ENCODE results near the gene SMYD3.
"Not testable (repeated sequence)": the region's sequence is repeated elsewhere in the genome, so short reads cannot be mapped to it uniquely, and the experiment has no call there.

The SMYD3 gene

DNA sequence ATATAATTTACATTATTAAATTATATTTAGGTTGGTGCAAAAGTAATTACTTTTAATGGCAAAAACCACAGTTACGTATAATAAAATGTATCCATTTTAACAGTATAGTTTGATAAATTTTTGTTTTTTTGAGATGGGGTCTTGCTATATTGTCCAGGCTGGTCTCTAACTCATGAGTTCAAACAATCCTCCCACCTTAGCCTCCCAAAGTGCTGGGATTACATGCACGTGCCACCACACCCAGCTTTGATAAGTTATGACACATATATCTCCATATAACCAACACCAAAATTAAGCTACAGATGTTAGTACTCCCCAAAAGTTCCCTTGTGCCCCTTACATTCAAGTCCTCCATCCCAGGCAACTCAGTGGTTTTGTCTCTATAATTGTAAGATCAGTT, 163.1 kb downstream of the SMYD3 start:
- no peak for DNase-seq

DNA sequence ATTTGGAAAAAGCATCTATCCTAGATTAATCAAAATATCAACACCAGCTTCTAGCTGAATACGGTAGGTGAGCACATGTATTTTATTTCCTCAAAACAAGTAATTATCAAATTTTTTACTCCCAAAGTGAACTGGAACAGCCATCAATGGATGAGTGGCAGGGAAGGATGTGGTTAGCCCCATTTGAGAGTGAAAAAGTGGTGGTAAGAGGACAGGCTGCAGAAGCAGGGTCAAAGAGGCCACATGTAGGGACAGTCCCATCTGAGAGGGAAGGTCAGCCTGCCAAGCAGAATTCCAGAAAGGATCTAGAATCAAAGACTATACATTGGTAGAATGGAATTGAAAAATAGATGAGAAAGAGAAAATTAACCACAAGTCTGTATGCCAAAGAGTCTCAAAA, 163.8 kb downstream of the SMYD3 start:
- DNase-seq, result no peak

DNA sequence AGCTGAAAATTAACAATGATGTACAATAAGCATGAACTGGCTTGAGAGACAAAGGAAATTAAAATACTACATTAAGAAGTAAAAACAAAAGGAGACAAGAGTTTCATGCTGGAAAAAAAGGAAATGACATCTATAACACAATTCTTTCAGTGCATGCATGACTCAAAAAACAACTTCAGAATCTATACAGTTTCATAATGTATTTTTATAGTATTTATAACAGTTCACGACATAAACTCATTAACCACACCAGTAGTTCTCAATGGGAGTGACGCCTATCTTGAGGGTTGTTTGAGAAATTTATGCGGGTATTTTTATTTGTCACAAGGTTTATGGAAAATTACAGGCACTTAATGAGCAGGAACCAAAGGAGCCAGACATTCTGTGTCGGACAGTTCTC, 168.5 kb downstream of the SMYD3 start:
- DNase-seq, result no peak

DNA sequence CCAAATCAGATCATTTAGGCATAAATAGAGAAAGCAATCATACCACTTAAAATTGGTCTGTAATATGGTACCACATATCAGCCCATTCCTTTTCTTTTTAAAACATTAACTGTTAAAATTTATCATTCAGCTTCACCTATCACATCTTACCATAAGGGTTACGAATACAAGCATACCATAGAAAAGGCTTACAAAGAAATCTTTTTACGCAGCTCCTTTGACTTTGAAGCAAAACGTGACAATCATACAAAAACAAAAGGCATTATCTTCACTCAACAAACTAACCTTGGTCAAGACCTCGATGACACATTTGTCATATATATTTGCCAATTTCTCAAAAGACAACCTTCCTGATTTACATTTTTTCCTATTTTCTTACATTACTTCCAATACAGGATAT, 169.0 kb downstream of the SMYD3 start:
- DNase-seq, result no peak

DNA sequence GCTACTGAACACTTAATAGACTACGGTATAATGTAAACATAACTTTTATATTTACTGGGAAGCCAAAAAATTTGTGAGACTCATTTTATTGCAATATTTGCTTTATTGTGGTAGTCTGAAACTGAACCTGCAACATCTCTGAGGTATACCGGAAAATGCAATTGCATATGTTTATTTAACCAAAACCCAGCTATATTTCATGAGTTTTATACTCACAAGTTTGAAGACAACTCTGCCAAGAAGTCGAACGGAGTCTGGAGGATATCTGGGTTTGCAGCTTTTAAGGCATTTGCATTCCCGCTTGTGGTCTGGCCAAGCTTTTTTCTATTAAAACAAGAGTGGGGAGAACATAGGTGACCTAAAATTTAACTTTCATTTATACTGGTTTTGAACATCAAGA, 171.9 kb downstream of the SMYD3 start:
- no peak for DNase-seq

DNA sequence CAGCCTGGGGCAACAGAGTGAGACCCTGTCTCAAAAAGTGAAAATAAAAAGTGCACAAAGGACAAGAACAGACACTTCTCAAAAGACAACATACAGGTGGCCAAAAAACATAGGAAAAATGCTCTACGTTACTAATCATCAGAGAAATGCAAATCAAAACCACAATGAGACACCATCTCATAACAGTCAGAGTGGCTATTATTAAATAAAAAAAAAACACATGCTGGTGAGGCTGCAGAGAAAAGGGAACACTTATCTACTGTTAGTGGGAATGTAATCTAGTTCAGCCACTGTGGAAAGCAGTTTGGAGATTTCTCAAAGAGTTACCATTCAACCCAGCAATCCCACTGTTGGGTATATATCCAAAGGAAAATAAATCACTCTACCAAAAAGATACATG, 173.2 kb downstream of the SMYD3 start:
- DNase-seq, result no peak

DNA sequence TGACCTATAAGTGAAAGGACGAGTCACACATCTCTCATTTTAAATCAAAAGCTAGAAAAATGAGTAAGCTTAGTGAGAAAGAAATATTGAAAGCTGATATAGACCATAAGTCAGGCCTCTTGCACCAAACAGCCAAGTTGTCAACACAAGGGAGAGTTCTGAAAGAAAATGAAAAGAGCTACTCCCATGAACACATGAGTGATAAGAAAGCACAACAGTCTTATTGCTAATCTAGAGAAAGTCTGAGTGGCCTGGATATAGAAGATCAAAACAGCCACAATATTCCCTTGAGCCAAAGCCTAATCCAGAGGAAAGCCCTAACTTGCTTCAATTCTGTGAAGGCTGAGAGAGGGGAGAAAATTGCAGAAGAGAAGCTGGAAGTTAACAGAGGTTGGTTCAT, 175.0 kb downstream of the SMYD3 start:
- no peak for DNase-seq

DNA sequence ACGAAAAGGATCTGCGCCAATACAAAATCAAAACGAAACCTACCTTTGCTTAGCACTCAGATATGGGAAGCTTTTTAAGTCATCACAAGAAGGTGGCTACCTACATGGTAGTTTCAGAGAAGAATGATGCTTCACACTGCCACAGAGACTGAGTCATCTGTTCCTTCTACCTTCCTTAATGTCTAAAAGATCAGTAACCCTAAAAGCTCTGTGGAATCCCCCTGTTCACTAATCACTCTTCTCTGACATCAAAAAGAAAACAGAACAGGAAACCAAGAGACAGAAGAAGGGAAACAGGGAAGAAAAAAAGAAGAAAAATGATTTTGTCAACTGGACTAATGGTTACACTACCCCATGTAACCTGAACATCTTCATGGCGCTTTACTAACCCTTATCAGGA, 177.2 kb downstream of the SMYD3 start:
- DNase-seq, result no peak

DNA sequence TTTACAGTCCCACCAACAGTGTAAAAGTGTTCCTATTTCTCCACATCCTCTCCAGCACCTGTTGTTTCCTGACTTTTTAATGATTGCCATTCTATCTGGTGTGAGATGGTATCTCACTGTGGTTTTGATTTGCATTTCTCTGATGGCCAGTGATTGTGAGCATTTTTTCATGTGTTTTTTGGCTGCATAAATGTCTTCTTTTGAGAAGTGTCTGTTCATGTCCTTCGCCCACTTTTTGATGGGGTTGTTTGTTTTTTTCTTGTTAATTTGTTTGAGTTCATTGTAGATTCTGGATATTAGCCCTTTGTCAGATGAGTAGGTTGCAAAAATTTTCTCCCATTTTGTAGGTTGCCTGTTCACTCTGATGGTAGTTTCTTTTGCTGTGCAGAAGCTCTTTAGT, 177.8 kb downstream of the SMYD3 start:
- not testable (repeated sequence) for DNase-seq

DNA sequence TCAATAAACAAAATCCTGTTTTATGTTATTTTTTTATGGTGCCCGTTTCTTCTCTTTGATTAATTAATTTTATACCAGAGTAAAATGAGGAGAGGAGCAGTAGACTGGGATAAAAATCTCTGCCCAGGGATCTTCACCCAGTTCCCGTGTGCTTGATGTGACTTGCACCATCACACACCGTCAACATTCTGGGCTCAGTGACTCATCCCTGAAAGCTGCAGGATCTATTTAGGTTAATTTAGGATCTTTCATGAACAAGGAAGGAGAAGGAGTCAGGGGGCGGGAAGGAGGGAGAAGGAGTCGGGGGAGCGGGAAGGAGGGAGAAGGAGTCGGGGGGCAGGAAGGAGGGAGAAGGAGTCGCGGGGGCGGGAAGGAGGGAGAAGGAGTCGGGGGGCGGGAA, 182.4 kb downstream of the SMYD3 start:
- DNase-seq, result no peak

DNA sequence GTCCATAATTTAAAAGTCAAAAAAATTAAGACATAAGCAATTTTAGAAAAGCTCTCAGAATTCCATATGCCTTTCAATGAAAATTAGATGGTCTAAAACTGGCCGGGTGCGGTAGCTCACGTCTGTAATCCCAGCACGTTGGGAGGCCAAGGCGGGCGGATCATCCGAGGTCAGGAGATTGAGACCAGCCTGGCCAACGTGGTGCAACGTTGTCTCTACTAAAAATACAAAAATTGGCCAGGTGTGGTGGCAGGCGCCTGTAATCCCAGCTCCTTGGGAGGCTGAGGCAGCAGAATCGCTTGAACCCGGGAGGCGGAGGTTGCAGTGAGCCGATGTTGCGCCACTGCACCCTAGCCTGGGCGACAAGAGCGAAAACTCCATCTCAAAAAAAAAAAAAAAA, 183.0 kb downstream of the SMYD3 start:
- not testable (repeated sequence) for DNase-seq

DNA sequence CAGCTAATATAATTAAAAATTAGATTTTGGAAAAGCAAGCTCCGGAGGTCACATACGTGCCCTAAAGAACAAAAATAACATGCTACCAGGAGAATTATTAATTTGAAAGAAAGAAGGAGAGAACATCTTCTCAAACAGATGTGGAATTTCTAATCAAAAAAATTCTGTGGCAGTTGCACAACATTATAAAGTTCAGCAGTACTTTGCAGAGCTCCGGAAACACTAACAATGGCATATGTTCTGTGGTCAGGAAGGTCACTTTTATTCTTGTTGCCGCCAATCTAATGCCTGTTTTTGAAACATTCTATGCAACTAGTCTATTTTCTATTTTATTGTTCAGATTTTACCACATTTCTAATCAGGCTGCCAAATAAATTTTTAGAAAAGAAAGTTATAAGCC, 186.8 kb downstream of the SMYD3 start:
- DNase-seq, result no peak

DNA sequence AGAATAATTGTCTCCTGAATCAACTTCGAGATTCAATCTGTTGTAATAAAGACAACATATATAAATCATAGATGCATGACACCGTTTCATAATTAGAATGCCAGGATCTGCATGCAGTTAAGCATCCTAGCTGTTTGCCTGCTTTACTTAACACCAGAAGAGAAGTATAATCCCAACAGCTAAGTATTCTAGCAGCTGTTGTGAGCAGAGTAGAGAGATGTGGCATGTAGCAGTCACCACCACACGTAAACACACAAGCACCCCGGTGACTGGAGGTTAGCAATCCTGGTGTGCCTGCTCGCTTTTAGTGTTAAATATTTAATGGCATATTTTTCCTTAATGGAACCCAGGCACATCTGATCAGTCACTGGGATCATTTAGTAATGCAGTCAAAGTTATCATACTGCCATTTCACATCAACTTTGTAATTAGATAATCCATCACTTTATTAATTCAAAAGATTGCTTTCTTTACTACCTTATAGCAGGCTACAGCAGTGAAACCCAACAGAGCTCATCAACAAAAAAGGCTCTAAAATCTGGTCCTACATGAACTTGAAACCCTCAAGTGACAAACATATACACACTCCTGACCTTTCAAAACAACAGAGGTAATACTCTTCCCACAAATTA, 187.9 kb downstream of the SMYD3 start:
- DNase-seq, result no peak

DNA sequence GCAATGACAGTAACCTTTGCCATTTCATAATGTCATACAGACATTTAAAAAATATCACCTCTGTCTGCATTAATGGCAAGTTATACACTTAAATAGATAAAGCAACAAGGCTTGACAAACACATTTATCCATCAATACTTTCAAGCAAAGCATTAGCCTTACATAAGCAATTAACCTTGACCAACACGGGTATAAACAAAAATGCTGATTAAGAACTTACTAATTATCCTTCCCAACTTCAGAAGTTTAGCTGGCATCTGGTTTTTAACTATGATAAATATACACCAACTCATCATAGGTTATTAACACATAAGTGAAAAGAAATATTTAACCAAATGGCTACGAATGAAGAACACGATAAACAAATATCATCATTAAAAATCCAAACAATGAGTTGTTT, 188.5 kb downstream of the SMYD3 start:
- no peak for DNase-seq

DNA sequence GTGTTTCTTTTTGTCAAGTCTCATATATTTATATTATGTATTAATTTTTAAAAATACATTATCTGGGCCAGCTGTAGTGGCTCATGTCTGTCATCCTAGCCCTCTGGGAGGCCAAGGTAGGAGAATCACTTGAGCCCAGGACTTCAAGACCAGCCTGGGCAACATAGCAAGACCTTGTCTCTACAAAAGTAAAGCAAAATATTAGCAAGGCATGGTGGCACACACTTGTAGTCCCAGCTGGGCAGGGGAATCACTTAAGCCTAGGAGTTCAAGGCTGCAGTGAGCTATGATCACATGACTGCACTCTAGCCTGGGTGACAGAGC, 189.1 kb downstream of the SMYD3 start:
- no peak for DNase-seq

DNA sequence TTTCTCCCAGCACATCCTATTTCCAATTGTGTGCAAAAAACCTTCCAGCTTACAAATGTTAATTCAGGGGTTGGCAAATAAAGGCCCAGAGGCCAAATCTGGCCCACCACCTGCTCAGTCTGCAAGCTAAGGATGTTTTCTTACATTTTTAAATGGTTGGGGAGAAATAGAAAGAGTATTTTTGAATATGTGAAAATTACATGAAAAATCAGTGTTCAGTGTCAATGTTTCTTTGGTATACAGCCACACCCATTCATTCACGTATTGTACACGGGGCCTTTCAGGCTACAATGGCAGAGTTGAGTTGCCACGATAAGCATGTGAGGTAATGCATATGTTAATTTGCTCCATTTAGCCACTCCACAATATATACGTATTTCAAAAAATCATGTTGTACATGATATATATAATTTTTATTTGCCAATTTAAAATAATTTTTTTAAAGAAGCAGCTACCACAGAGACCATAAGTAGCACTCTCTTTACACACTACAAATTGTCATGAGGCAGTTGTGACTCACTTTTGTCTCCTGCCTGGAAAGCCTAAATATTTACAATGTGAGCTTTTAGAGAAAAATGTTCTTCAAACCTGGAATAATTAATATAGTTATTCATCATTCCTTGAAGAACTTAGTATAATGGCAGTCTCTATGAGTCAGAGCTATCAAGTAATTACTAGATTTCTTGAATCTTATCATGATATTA, 189.6 kb downstream of the SMYD3 start:
- DNase-seq, result no peak

DNA sequence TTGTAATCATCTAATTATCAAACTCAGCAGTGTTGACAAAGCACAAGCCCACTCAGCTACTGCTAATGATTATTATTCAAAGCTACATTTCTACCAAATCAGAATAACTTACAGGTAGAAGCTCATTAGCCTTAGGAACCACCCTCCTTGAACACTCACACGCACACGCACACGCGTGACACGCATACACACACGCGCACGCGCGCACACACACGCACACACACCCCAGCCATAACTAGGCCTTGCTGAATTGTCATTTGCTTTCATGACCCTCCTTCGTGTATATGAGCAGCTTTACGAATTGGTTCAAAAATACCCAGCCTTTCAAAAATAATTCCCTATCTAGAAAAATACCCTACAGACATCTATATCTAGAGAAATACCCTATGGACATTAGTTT, 195.6 kb downstream of the SMYD3 start:
- DNase-seq, result no peak

DNA sequence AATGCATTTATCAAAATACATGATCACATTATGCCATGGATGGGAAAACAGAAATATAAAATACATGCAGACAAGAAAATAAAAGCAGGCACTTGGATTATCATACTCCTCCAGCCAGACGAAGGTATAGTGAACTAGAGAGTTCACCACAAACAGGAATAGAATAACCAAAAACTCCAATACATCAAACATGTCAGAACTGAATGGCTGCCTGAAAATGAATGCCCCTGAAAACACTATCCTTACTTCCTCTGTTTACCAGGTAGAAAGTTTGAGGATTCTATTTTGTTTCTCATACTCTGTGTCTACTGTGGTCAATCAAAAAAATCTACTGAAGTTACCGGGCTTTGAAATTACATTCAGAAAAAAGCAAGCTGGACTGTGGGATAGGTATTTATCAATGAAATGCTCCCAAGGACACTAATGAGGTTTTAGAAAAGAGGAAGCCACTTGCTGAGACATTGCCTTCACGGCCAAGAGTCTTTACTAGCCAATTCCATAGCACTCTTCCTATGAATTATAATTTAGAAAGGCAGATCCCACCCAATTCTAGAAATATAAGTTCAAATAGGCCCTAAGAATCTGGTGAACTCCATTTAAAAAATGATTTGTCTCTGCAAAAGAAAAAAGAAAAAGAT, 197.7 kb downstream of the SMYD3 start:
- DNase-seq, result no peak

DNA sequence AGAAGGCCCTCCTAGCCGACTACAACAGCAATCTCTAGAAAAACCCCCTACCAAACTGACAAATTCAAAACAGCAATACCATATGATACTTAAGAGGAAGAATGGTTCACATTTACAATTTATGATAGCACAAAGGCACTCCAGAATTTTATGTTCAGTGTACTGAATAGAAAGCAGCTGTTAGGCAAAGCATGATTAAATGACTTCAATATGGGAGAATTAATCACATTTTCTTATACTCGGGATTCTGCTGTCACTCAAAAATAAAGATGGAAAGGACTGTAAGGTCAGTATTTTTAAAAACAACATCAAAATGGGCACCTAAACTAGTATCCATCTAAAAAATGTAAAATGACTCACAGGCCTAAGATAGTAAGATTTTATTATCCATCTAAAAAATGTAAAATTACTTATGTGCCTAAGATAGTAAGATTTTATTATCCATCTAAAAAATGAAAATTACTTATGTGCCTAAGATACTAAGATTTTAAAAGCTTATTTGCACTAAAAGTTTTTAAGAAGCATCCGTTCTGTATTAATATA, 198.5 kb downstream of the SMYD3 start:
- DNase-seq, result no peak

DNA sequence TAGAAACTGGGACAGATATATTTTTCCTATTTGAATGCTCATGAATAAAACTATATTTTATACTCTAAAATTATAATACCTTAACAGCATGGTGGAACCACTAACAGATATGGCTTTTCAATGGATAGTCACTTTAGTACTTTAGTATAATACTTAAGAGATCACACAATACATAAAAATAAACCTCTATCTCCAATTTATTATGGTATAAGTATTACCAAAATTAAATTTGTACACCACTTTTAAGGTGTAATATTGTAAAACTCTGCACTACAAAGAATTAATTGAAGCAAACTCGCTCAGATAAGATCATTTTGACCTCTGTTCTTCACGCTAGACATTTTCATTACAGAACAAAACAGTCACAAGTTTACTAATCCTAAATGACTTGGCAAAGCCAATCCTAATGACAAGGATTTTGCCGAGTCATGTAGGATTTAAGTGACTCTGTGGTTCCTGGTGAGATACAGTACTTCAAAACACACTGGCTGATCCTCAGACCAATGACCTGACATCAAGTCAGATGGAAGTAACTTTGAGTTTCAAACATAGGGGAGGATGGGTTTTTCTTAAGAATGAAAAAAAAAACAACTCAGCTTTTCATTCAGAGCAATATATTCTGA, 200.6 kb downstream of the SMYD3 start:
- DNase-seq, result no peak

DNA sequence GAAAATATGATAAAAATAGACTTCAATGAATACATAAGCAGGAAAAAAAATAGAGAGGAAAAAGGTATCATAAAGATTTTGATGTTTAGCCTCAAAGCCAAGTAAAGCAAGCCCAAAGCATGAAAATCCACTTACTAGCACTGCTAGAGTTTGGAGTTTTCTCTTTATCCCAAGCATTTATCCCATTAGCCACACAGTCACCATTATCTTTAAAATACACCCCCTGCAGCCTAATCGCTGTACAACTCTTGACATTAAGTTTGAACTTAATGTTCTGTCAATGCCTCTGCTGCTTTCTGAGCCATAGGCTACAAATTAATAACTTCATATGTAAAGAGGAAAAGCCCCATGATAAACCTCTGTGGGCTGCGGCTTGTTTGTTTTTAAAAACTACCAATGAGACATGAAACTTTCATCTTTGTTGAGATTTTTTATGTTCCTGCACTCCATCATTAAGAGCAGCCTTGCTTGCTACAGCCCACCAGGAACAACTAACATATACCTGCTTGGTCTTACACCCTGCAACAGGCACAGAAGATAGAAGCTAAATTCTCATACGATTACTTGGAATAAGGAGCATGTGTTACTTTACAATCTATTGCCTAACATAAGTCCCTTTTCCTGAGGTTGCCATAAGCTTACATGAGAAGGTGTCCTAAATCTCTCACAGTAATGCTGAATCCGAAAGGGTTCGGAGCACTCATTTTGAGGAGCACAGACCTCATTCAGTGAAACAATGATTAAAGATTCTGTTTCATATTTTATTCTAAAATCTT, 202.4 kb downstream of the SMYD3 start:
- DNase-seq, result no peak

DNA sequence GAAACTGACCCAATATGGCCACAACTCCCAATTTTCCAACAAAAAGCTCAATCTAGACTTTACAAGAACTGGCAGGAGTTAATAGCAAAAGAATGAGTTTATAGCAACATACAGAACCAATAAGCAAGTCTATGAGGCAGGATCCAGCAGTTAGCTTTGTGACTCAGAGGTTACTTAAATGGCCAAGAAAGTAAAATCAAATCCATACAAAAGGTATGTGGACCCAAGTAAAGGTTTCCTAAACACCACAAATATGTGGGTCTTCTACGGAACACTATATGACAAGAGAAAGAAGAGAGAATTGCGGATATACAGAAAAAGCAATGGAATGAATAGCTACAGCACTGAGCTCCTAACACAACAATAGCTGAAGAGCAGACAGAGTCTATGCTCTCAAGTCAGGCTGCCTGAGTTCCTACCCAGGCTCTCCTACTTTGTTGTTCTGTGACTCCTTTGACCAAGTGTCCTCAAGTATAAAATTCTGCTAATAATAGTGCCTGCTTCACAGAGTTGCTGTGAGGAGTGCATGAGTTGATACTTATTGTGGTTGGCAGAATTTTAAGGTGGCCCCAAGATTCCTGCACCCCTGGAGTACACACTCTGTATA, 204.3 kb downstream of the SMYD3 start:
- DNase-seq, result no peak

DNA sequence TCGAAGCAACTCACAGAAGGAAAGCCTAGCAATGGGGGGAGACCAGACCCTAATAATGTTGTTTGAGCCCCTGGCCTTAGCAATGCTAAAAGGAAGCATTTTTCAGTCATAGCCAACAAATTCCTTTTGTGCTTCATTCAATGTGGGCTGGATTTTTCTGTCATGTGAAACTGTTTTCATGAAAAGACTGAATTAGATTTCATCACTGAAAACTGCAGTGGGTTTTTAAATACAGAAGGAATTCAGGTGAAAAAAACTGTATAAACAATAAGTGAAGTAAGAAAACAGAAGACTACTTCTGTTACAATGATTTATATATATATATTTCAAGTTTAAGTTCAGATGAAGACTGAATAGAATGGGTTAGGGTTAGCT, 204.8 kb downstream of the SMYD3 start:
- no peak for DNase-seq

Data from stimulated activated CD8-positive, alpha-beta memory T cell treated with anti-CD3 and anti-CD28 coated beads, Interleukin-4, amount 100 ng/mL, for 48 hours (primary cell).